ENCODE results near the gene CDCA7. TPM values are rescaled to one million over a fixed set of nuclear protein-coding genes. Genes with fewer than 3 reads are reported as not detected.

The CDCA7 gene
- total and polyA plus RNA-seq, 2 of the 13 experiments (the other 11 are each of a cell fraction or from before 2014, with no cell fraction given): 46.2 to 57.8 TPM

- TF ChIP-seq TEAD3 (CRISPR knock-in tag; optimal IDR thresholded peaks at IDR 0.05; ENCODE audit: borderline replicate concordance) (peak; percentile 57), SPEN (CRISPR knock-in tag; IDR thresholded peaks at IDR 0.05; ENCODE audit: low read depth) (no peak), ZGPAT (CRISPR knock-in tag; IDR thresholded peaks at IDR 0.05) (no peak), NBN (conservative IDR thresholded peaks at IDR 0.05) (no peak), U2AF2 (IDR thresholded peaks at IDR 0.05; ENCODE audit: low read depth, low read length) (no peak), KDM4B (CRISPR knock-in tag; IDR thresholded peaks at IDR 0.05) (no peak), TFAP4 (IDR thresholded peaks at IDR 0.05; ENCODE audit: borderline replicate concordance, low read depth) (no peak)
- TF ChIP-seq, protein P1, sequence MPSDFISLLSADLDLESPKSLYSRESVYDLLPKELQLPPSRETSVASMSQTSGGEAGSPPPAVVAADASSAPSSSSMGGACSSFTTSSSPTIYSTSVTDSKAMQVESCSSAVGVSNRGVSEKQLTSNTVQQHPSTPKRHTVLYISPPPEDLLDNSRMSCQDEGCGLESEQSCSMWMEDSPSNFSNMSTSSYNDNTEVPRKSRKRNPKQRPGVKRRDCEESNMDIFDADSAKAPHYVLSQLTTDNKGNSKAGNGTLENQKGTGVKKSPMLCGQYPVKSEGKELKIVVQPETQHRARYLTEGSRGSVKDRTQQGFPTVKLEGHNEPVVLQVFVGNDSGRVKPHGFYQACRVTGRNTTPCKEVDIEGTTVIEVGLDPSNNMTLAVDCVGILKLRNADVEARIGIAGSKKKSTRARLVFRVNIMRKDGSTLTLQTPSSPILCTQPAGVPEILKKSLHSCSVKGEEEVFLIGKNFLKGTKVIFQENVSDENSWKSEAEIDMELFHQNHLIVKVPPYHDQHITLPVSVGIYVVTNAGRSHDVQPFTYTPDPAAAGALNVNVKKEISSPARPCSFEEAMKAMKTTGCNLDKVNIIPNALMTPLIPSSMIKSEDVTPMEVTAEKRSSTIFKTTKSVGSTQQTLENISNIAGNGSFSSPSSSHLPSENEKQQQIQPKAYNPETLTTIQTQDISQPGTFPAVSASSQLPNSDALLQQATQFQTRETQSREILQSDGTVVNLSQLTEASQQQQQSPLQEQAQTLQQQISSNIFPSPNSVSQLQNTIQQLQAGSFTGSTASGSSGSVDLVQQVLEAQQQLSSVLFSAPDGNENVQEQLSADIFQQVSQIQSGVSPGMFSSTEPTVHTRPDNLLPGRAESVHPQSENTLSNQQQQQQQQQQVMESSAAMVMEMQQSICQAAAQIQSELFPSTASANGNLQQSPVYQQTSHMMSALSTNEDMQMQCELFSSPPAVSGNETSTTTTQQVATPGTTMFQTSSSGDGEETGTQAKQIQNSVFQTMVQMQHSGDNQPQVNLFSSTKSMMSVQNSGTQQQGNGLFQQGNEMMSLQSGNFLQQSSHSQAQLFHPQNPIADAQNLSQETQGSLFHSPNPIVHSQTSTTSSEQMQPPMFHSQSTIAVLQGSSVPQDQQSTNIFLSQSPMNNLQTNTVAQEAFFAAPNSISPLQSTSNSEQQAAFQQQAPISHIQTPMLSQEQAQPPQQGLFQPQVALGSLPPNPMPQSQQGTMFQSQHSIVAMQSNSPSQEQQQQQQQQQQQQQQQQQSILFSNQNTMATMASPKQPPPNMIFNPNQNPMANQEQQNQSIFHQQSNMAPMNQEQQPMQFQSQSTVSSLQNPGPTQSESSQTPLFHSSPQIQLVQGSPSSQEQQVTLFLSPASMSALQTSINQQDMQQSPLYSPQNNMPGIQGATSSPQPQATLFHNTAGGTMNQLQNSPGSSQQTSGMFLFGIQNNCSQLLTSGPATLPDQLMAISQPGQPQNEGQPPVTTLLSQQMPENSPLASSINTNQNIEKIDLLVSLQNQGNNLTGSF (CRISPR knock-in tag; IDR thresholded peaks at IDR 0.05): no peak
- TF ChIP-seq, protein P2, sequence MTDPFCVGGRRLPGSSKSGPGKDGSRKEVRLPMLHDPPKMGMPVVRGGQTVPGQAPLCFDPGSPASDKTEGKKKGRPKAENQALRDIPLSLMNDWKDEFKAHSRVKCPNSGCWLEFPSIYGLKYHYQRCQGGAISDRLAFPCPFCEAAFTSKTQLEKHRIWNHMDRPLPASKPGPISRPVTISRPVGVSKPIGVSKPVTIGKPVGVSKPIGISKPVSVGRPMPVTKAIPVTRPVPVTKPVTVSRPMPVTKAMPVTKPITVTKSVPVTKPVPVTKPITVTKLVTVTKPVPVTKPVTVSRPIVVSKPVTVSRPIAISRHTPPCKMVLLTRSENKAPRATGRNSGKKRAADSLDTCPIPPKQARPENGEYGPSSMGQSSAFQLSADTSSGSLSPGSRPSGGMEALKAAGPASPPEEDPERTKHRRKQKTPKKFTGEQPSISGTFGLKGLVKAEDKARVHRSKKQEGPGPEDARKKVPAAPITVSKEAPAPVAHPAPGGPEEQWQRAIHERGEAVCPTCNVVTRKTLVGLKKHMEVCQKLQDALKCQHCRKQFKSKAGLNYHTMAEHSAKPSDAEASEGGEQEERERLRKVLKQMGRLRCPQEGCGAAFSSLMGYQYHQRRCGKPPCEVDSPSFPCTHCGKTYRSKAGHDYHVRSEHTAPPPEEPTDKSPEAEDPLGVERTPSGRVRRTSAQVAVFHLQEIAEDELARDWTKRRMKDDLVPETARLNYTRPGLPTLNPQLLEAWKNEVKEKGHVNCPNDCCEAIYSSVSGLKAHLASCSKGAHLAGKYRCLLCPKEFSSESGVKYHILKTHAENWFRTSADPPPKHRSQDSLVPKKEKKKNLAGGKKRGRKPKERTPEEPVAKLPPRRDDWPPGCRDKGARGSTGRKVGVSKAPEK (CRISPR knock-in tag; IDR thresholded peaks at IDR 0.05; ENCODE audit: borderline replicate concordance): no peak
- TF ChIP-seq, protein P3, sequence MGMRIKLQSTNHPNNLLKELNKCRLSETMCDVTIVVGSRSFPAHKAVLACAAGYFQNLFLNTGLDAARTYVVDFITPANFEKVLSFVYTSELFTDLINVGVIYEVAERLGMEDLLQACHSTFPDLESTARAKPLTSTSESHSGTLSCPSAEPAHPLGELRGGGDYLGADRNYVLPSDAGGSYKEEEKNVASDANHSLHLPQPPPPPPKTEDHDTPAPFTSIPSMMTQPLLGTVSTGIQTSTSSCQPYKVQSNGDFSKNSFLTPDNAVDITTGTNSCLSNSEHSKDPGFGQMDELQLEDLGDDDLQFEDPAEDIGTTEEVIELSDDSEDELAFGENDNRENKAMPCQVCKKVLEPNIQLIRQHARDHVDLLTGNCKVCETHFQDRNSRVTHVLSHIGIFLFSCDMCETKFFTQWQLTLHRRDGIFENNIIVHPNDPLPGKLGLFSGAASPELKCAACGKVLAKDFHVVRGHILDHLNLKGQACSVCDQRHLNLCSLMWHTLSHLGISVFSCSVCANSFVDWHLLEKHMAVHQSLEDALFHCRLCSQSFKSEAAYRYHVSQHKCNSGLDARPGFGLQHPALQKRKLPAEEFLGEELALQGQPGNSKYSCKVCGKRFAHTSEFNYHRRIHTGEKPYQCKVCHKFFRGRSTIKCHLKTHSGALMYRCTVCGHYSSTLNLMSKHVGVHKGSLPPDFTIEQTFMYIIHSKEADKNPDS (CRISPR knock-in tag; IDR thresholded peaks at IDR 0.05): no peak
These were observed 7.1 kb upstream of the CDCA7 start (continued) for GRCh38 chr2:173347305-173348168.

Measured in HepG2 (cell line).